HG03025 (cell line): ENCODE results near the gene ZBTB45.
"Not testable (repeated sequence)": the region's sequence is repeated elsewhere in the genome, so short reads cannot be mapped to it uniquely, and the experiment has no call there.

Experiments
- ATAC-seq: cut with Tn5 transposase; IDR thresholded peaks from one replicate; pipeline ENCODE4 v1.9.1; 2021; ENCODE audit warnings: mild to moderate bottlenecking, moderate library complexity; ENCODE audit not compliant: unreplicated experiment, low FRiP score

ZBTB45 gene

DNA sequence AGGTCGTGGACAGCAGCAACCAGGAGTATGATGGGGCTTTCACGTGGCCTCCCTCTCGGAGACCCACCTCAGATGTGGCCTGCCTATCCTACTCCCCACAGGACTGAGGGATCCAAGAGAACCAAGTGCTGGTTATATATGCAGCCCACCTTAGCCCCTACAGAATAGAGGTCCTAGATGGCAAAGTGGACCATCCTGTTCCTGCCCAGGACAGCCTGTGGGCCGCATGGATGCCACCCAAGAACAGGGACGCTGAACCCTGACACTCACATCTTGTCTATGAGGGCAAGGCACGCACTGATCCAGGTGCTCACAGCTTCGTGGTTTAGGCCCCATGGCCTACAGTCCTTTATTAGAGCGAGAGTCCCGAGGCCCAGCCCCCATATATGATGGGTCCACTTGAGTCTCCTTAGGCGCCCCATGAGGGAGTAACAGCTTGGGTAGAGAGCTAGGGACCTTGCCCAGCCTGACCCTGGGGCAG lies 6.4 kb downstream of the ZBTB45 start:
- ATAC-seq: no peak

DNA sequence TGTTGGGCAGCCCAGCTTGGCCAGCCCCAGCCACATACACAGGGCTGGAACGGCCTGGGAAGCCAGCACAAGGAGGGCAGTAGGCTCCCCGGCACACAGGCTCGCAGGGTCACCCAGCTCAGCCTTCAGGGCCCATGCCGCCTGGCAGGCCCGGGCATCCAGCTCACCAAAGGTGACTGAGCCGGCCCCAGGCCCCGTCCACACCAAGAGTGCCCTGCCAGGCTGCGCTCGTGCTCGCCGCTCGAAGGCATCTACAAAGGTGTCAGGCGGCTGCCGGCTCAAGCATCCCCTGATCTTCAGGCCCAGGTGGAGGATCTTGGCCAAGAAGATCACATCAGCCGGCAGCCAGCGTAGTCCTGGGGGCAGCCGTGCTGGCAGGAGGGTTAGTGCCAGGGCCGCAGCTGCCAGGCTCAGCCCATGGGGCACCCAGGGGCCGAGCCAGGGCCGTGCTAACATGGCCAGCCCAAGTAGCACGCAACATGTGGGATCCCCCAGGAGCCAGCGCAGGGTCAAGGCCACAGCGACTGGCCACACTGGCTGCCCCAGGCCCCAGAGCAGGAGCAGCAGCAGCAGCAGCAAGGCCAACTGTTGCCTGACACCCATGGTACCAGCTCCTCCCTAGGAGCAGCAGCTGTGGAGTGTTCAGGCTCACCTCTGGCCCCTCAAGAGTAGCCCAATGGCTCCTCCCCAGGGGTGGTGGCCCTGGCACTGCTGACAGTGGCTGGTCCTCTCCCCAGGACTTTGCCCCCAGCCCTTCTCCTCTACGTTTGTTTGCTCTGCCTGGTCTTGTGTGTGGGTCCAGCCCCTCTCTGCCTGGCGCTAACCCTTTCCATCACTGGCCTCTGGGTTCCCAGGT lies 8.0 kb downstream of the ZBTB45 start, which contains the start of gene SLC27A5:
Gene SLC27A5, minus strand, starts transcription at position 640 of the 856 bp plus-strand sequence. Its CDS starts 37 bp downstream, at position 603.
- no peak for ATAC-seq

DNA sequence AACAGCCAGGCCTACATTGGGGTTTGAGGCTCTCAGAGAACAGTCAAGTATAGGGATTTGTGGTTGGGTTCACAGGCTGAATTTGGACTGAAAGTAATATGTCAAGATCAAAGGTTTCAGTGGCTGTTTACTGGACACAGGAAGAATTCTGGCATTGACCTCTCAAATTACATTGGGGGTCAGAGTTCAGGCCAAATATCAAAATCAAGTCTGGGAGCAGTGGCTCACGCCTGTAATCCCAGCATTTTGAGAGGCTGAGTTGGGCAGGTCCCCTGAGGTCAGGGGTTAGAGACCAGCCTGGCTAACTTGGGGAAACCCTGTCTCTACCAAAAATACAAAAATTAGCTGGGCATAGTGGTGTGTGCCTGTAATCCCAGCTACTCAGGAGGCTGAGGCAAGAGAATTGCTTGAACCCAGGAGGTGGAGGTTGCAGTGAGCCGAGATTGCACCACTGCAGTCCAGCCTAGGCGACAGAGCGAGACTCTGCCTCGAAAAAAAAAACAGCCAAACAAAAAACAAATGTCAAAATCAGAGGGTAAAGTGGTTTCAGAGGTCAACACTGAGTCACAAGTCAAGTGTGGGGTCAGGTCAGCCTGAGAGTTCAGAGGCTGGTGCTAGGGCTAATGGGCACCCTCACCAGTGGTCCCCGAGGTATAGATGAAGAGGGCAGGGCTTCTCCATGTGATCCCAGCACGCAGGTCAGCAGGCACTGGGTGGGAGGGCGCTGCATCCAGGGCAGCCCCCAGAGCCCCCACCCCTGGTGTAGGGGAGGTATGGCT lies 9.3 kb downstream of the ZBTB45 start:
- ATAC-seq: no peak

DNA sequence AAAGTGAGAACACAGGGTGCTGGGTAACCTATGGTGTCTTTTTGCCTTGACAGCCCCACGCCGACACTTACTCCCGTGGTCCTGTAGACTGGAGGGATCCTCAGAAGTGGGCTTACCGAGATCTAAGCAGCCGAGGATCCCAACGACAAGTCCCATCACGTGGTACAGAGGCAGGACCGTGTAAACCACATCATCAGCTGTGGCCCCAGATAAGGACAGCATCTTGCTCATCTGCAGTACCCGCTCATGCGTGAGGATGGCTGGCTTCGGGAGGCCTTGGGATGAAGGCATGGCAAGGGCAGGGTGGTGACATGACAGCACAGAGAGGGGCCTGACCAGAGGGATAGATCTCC lies 9.9 kb downstream of the ZBTB45 start:
- no peak for ATAC-seq

DNA sequence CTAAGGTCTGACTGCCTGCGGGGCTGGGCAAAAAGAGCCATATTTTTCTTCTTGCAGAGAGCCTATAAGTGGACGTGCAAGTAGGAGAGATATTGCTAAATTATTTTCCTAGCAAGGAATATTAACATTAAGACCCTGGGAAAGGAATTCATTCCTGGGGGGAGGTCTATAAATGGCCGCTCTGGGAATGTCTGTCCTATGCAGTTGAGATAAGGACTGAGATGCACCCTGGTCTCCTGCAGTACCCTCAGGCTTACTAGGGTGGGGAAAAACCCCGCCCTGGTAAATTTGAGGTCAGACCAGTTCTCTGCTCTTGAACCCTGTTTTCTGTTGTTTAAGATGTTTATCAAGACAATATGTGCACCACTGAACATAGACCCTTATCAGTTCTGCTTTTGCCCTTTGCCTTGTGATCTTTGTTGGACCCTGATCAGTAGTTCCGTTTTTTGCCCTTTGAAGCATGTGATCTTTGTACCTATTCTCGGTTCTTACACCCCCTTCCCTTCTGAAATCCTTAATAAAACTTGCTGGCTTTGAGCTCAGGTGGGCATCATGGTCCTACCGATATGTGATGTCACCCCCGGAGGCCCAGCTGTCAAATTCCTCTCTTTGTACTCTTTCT lies 11.9 kb downstream of the ZBTB45 start:
- not testable (repeated sequence) for ATAC-seq

DNA sequence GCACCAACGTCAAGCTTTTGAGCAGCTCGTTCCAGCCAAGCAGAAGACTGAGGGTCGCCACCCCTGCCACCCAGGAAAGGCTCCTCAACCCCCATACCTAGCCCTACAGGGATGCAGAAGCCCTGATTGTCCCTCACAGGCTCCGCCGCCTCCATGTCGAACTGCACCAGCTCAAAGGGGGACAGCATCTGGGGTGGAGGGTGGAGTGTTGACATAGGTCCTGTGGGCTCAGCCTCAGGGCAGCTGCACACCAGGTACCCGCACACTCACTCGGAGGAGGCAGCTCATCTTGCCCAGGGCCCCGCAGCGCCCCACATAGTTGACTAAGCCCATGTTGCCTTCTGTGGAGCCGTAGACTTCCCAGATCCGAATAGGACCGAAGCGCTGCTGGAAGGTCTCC lies 19.4 kb downstream of the ZBTB45 start:
- ATAC-seq: no peak

DNA sequence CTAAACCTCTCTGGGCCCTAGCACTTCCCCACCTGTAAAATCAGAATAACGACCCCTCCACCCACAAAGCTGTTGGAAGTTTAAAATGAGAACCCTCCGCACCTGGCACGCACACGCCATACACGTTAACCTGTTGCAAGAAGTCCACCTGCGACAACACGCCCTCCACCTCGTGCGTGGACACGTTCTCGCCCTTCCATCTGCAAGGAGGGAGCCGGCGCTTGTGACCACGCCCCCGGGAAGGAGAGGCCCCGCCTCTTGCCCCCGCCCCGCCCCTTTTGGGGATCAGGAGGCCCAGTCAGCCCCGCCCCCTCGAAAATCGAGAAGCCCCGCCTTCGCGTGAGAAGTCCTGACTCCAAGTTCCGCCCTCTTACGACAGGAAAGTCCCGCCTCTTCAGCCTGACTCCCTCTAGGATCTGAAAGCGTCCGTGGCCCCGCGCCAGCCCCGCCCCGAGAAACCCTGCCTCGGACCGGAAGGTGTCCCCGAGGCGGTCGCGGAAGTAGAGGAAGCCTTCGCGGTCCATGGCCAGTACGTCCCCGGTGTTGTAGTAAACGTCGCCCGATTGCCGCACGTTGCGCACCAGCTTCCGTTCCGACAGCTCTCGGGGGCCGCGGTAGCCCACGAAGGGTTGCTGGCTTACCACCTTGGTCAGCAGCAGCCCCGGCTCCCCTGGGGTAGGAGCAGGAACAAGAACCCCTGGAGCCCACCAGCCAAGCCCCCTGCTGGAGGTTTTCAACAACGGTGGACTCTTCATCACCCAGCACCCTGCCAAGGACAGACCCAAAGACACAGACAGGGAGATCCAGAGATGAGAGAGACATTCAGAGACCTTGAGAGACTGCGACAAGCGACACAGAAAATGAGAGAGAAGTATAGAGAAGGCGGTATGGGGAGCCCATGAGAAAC lies 20.3 kb downstream of the ZBTB45 start:
- ATAC-seq: peak; percentile 80

DNA sequence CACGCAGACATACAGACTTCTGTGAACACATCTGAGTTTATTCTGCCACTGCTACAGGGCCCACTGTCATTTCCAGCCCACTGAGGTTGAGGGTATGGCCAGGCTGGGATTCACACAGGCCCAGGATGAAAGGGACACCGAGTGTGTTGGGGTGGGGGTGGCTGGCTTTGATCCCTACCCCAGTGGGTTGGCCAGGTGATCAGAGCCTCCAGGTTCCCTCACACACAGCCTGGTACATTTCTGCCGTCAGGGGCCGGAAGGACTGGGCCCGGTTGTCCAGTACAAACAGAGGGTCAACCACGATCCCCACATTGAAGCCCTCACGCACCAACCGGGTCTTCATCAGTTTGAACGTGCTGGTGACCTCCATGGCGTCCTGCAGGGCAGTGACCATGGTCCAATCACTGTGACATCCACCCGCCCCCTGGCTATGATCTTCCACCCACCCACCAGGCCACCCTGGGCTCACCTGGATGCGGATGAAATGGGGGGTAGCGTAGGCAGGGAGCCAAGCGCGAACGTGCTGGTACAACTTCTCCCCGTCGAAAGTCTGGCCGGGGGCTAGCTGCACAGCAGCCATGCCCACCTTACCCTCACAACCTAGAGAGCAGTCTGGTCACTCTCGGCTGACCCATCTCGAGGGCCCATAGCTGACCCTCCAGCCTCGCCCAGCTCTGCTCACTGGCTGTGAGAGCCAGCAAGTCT lies 21.1 kb downstream of the ZBTB45 start:
- no peak for ATAC-seq

DNA sequence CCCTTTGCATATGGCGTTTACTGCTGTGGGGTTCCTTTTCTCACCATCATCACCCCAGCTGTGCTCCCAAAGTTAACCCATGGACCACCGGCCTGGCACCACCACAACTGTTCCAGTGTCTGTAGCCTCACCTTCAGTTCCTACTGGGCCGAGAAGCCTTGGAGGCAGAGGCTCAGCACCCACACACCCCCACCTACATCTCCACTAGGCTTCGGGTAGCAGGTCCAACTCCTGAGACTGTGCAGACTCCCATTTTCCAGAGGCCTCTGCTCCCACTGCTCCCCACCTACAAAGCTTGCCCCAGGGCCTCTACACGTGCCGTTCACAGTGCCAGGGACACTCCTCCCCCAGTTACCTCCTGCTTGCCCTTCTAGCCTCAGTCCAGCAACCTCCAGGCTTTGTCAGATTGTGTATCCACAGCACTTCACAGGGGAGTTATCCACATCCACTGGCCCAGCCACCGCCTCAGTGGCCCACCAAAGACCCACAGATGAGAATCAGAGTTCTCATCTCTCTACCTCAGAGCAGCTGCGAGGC lies 21.9 kb downstream of the ZBTB45 start:
- no peak for ATAC-seq

DNA sequence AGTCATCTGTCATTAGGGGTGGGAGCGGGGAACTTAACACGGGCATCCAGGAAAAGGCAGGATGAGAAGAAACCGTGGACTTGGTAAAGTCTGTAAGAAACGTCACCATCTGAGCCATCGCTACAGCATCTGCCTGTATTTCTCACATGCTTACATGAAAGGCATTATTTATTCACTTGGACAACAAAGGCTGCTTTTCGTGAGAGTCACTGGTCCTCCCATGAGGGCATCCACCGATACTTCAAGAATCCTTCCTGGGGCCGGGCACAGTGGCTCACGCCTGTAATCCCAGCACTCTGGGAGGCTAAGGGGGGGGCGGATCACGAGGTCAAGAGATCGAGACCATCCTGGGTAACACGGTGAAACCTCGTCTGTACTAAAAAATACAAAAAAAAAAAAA lies 27.3 kb downstream of the ZBTB45 start:
- no peak for ATAC-seq

DNA sequence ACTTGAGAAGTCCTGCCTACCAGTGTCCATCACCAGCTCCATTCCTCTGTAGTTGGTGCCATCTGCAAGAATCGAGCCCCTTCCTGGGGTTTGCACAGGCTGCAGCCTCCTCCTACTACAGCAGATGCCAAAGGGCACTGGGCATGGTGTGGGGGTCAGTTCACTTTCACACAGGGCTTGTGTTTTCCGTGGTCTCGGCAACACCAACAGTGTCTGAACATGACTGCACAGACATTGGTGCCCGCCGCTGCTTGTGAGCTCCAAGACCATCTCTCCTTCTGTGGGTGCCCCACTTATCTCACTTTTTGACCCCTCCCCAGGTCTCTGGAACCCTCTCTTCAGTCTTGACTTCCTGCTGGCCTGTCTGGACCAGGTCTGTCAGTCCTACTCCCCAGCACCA lies 28.2 kb downstream of the ZBTB45 start:
- no peak for ATAC-seq

DNA sequence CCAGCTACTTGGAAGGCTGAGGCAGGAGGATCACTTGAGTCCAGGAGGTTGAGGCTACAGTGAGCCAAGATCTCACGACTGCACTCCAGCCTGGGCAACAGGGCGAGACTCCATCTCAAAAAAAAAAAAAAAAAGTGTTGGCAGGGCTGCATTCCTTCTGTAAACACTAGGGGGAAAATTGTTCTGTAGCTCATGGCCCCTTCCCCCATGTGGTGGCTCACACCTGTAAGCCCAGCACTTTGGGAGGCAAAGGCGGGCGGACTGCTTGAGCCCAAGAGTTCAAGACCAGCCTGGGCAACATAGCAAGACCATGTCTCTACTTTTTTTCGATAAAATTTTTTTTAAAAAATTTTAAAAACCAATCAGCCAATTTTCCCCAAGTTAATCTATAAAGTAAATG lies 35.3 kb downstream of the ZBTB45 start:
- not testable (repeated sequence) for ATAC-seq

DNA sequence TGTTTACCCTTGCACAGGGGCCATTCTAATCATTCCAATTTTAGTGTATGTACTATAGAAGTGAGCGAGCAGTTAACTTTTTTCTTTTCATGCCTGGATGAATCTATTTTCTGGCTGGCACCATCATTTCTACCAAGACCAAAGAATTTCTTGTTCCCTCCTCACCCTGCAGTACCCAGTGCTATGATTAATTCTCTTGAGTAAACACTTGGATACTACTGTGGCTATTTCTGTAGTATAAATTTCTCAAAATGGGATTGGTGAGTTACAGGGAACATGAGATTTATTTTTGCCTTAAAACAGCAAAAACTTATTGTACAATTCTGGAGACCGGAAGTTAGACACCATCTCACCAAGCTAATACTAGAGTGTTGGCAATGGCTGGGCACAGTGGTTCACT lies 35.8 kb downstream of the ZBTB45 start:
- ATAC-seq: no peak

DNA sequence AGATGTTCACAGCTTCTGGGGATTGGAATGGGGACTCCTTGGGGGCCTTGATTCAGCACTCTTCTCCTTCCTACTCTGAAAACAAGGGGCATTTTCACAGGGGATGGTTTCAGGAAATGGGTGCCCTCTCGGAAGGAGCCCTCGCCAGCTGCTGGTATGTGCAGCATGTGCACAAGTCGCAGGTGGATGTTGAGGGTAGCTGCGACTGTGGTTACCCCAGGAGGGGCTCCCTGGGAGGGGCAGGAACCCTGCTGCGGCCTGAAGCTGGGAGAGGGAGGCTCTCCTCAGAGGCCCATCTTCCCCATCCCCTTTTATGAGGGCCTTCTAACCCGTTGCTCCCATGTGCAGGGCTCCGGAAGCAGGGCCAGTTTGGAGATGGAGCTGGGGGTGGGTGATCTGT lies 37.2 kb downstream of the ZBTB45 start:
- ATAC-seq: no peak

DNA sequence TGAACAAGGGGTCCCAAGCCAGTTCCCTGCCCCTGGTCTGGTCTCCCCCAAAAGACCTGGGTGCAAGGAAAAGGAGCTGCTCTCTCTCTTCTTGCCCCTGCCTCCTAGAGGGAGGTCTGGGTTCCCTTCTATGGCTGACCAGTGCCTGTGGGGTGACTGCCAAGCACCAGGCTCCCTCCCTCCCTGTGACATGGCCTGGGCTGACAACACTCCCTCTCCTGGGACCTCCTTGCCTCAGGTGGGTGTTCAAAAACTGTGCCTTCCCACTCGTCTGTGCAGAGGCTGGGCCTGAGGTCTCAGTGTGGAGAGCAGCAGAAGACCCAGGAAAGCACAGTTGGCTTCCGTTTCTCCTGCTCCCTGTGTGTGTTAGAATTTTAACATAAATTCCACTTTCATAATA lies 38.8 kb downstream of the ZBTB45 start:
- ATAC-seq: no peak

DNA sequence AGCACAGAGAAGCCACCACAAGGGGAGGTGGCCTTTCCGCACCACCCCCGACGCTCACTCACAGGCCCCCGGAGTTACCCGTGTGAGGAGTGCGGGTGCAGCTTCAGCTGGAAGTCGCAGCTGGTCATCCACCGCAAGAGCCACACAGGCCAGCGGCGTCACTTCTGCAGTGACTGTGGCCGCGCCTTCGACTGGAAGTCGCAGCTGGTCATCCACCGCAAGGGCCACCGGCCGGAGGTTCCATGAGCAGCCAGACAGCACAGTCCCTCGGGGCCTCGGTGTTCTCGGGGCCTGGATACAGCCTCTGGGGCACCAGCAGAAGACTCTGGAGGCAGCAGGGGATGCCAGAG lies 39.2 kb downstream of the ZBTB45 start:
- no peak for ATAC-seq

DNA sequence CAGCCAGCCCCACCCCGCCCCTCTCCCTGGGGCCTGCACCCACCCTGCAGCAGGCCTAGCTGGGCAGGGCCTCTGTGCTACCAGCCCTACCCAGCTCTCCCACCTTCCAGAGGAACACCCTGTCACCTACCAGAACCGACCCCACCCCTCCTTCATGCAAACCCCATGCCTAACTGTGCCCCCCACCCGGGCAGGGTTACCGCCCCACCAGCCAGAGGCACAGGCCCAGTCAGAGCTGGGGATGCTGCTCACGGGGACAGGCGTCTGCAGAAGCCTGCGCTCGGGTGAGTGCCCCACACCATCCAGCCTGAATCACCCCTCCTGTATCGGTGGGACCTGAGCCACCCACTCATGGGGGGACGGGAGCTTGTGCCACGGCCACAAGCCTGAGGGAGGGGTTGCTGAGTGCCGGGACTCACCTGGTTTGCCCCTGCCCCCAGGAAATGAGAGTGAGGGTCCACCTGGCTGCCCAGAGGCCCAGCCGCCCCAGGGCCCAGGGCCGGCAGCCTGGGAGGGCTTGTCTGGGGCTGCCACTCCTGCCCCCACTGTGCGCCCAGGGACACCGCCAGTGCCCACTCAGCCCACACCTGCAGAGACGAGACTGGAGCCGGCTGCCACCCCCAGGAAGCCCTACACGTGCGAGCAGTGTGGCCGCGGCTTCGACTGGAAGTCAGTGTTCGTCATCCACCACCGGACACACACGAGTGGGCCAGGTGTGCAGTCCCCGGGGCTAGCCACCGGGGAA lies 39.7 kb downstream of the ZBTB45 start:
- no peak for ATAC-seq

DNA sequence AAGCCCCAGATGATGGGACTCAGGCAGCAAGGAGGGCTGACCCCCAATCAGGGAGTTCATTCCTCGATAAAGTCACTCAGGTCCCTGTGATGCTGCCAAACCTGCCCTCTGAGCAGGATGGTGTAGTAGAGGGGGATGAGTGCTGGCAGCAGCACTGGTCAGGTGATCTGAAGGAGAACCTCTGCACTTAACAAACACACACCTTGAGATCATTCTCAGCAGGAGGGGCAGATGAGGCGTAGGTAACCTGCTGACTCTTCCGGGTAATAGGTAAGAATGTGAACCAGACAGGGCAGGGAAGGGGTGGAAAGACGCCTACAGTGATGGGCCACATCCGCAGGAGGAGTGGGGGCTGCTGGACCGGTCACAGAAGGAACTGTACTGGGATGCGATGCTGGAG lies 40.3 kb downstream of the ZBTB45 start:
- ATAC-seq: no peak

DNA sequence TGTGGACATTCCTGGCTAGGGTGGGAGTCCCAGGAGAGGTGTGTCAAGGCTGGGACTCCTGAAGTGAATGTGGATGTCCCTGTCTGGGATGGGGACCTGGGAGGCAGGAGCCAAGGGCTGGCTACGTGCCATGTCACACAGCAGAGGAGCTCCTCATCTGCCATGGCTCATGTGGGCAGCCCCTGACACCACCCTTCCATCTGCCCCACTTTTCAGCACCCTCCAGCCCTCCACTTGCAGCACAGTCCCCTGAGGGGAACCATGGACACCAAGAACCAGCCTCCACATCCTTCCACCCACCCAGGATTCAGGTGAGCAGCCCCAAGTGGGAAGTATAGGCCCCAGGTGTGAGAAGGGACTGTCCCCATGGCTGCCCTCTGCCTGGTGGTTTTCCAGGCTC lies 41.7 kb downstream of the ZBTB45 start:
- no peak for ATAC-seq
